Effector memory CD8-positive, alpha-beta T cell (primary cell): Measurements from ENCODE around the gene PIGC.

ENCODE experiments used
- ATAC-seq: fragments of 150-1000 bp; cut with Tn5 transposase; replicated peaks from 2 replicates; pipeline ENCODE4 v1.10.0; 2021; ENCODE audit warnings: mild to moderate bottlenecking, moderate library complexity
- DNase-seq, 3 experiments: peaks; one replicate each; pipeline ENCODE4 v3.0.0; 2021
- H3K27ac Mint-ChIP-seq, 2 donors: one replicate each; pipeline ENCODE4 v1.8.0; 2022; ENCODE audit warnings: mild to moderate bottlenecking in 2 of 2, mixed read lengths in 2 of 2, moderate library complexity in 2 of 2
- H3K27me3 Mint-ChIP-seq, 2 donors: one replicate each; pipeline ENCODE4 v1.8.0; 2022; ENCODE audit warnings: mixed read lengths in 2 of 2
- H3K36me3 Mint-ChIP-seq: one replicate; pipeline ENCODE4 v1.8.0; 2022; ENCODE audit warnings: mild to moderate bottlenecking, moderate library complexity, mixed read lengths; ENCODE audit not compliant: insufficient read depth
- H3K4me1 Mint-ChIP-seq, 2 donors: one replicate each; pipeline ENCODE4 v1.8.0; 2022; ENCODE audit warnings: low read depth in 2 of 2, mixed read lengths in 2 of 2
- H3K4me3 Mint-ChIP-seq, 2 donors: one replicate each; pipeline ENCODE4 v1.8.0; 2022; ENCODE audit warnings: mild to moderate bottlenecking in 2 of 2, mixed read lengths in 2 of 2, moderate library complexity in 2 of 2
- H3K9me3 Mint-ChIP-seq, 2 donors: one replicate each; pipeline ENCODE4 v1.8.0; 2022; ENCODE audit warnings: mixed read lengths in 2 of 2

The PIGC gene

DNA sequence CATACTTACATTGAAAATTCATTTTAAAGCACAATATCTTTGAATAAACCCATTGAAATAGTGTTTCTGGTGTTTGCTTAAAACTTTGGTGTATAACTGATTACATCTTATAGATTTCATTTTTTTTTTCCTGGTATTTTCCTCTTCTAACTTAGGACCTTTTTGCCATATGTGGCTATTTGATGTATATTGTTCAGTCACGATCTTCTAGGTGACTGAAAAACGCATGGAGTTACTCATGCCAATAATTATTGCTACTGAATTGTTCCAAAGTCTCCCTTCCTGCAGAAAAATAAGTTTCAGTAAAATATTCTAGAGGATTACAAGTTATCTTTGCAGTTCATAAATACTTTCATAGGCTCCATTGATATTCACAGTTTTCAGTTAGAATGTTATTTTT is 46.2 kb downstream of the PIGC start:
- Mint-ChIP-seq H3K27me3 (no peaks in the 10 kb centered on the region), H3K27ac (no peak overlapping the region), H3K36me3 (no peaks in the 10 kb centered on the region), H3K4me1 (peaks cover 26 to 45% of the 10 kb centered on the region in 2 donors), H3K9me3 (no peaks in the 10 kb centered on the region), H3K4me3 (no peak overlapping the region)
- ATAC-seq (no peak), DNase-seq (no peak)

- Mint-ChIP-seq H3K27ac (no peak overlapping the region), H3K4me3 (no peak overlapping the region), H3K27me3 (no peaks in the 10 kb centered on the region), H3K4me1 (peaks cover 26 to 45% of the 10 kb centered on the region in 2 donors), H3K9me3 (no peaks in the 10 kb centered on the region), H3K36me3 (no peaks in the 10 kb centered on the region)
- DNase-seq (no peak), ATAC-seq (no peak)
Measured at GRCh38 chr1:172397221-172397620, 46.6 kb downstream of the PIGC start.

DNA sequence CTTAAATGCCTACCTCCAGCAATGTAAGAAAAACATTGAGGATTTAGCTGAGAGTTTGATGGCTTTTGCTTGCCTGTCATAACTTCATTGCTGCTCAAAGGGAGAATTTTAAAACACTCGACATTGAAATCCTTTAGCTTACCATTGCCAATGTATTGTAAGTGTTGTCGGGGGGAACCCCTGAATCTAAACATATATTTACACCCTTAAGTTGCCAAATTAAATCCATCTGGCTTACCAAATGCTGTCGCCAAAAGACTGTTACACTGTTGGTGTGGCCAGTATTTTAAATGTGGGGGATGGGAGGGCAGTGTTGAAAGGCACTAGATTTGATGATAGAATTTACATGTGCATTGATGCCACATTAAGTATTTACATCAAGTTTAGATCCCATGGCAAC is 48.3 kb downstream of the PIGC start:
- DNase-seq (no peak), ATAC-seq (no peak)
- Mint-ChIP-seq H3K27me3 (no peaks in the 10 kb centered on the region), H3K27ac (peak overlapping the region in 1 of 2 donors; percentile 90), H3K9me3 (no peaks in the 10 kb centered on the region), H3K4me3 (no peak overlapping the region), H3K36me3 (no peaks in the 10 kb centered on the region), H3K4me1 (peaks cover 31 to 42% of the 10 kb centered on the region in 2 donors)

DNA sequence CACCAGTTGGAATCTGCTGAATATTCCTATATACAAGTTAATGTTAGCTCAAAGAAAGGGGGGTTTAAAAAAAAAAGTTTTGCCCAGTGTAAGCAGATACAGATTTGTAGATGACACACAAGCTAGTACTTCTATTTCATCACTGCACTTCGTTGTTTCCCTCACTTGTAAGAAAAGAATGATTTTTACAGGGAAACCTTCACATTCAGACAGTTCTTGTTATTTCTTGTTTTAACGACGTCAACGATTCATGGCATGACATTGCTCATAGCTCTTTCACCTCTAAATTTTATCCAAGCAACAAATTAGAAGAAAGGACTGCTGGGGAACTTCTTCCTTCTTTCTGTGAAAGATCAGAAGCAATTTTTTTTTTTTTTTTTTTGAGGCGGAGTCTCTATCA is 49.1 kb downstream of the PIGC start:
- ATAC-seq (no peak), DNase-seq (no peak)
- peak overlapping the region; percentile 85 to 90 for H3K27ac Mint-ChIP-seq
- peaks cover 2% of the 10 kb centered on the region for H3K36me3 Mint-ChIP-seq
- H3K9me3 Mint-ChIP-seq = no peaks in the 10 kb centered on the region
- H3K4me3 Mint-ChIP-seq = peak overlapping the region; percentile 48 to 75
- H3K4me1 Mint-ChIP-seq = peaks cover 28 to 35% of the 10 kb centered on the region in 2 donors
- H3K27me3 Mint-ChIP-seq = no peaks in the 10 kb centered on the region

DNA sequence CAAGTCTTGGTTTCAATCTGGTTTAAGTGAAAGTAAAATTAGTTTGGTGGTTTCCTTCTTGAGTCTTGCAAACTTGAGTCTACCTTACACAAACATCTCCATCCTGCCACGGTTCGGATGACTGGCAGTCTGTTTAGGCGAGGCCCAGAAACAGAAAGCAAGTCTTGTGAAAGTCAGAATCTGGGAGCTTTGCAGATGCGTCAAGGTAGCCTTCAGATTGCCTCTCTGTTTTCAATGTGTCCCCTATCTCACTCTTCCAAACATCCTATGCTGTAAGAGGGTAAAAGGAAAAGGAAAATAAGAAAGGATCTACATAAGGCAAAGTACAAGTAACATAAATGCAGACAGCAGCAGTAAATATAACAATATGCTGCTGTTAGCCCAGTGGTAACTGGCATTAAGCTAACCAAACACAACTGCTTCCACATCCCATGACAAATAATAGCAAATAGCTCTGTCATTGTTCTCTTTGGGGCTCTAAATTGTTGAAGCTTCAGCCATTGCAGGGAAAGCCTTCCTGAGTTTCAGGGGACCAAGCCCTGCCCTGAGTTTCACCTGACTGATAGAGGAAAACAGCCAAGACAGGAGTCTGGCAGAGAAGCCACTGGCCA is 49.6 kb downstream of the PIGC start:
- Mint-ChIP-seq H3K9me3 (no peaks in the 10 kb centered on the region), H3K4me3 (peak overlapping the region; percentile 48 to 75), H3K27ac (peak overlapping the region; percentile 85 to 90), H3K36me3 (peaks cover 2% of the 10 kb centered on the region), H3K27me3 (no peaks in the 10 kb centered on the region), H3K4me1 (peaks cover 28 to 32% of the 10 kb centered on the region in 2 donors)
- peak; percentile 98 for ATAC-seq
- DNase-seq = peak; percentile 43 to 50 (median 46)

- H3K4me1 Mint-ChIP-seq = peaks cover 23 to 28% of the 10 kb centered on the region in 2 donors
- H3K27me3 Mint-ChIP-seq = no peaks in the 10 kb centered on the region
- H3K27ac Mint-ChIP-seq = peak overlapping the region; percentile 85 to 90
- no peaks in the 10 kb centered on the region for H3K9me3 Mint-ChIP-seq
- no peak for DNase-seq
- no peak for ATAC-seq
- no peak overlapping the region for H3K4me3 Mint-ChIP-seq
- peaks cover 2% of the 10 kb centered on the region for H3K36me3 Mint-ChIP-seq
Measured at GRCh38 chr1:172393354-172393753, 50.5 kb downstream of the PIGC start.

DNA sequence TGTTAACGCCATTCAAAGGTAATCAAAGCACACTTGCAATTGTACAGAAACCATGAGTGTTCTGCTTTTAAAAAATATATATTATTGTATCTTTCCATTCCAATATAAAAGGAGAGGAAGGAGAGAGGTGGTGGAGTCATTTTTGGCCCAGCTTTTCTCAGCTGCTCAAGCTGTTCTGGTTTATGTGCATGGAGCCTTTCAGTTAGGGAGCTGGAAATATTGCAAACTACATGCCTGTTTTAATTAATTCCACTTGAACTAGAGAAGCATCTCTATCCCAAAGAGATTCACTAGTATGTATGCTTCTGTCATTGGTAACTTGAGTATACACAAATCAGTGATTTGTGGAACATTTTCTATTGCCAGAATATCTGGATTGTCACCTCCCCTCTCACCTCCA is 51.9 kb downstream of the PIGC start:
- H3K9me3 Mint-ChIP-seq = no peaks in the 10 kb centered on the region
- no peak overlapping the region for H3K4me3 Mint-ChIP-seq
- H3K4me1 Mint-ChIP-seq = peaks cover 20 to 25% of the 10 kb centered on the region in 2 donors
- H3K27ac Mint-ChIP-seq = no peak overlapping the region
- H3K36me3 Mint-ChIP-seq = peaks cover 2% of the 10 kb centered on the region
- no peak for ATAC-seq
- H3K27me3 Mint-ChIP-seq = no peaks in the 10 kb centered on the region
- no peak for DNase-seq
